ENCODE data around the gene MED31.

The MED31 gene

DNA sequence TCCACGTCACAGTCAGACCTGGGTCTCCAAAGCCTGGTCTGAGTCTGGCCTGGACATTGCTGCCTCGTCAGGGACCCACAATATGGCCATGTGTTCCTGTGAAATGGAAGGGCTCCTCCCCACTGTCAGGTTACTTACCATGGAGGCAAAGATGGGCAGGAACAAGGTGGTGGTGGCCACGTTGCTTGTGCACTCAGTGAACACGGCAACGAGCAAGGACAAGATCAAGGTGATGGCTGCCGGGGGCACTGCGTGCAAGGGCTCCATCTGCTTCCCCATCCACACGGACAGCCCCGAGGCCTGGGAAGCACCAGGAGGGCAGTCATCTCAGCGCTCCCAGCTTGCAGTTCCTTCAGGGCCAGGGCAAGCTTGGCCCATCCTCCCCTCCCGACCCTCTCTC is 39.2 kb upstream of the MED31 start:
- Histone ChIP-seq H2AFZ (no peak overlapping the region), H3K9ac (no peak overlapping the region), H3K36me3 (ENCODE audit: control insufficient read depth, insufficient read depth, low read length) (no peaks in the 10 kb centered on the region), H3K4me1 (no peaks in the 10 kb centered on the region), H3K27me3 (ENCODE audit: control insufficient read depth, insufficient read depth, low read length) (no peaks in the 10 kb centered on the region), H3K9me3 (ENCODE audit: control insufficient read depth, low read length) (no peaks in the 10 kb centered on the region), H3K27ac (no peak overlapping the region), H3K4me3 (ENCODE audit: low read depth, low read length) (no peak overlapping the region), H3K4me2 (ENCODE audit: low read length) (no peak overlapping the region), H3K79me2 (no peaks in the 10 kb centered on the region)
- TF ChIP-seq, protein P1, sequence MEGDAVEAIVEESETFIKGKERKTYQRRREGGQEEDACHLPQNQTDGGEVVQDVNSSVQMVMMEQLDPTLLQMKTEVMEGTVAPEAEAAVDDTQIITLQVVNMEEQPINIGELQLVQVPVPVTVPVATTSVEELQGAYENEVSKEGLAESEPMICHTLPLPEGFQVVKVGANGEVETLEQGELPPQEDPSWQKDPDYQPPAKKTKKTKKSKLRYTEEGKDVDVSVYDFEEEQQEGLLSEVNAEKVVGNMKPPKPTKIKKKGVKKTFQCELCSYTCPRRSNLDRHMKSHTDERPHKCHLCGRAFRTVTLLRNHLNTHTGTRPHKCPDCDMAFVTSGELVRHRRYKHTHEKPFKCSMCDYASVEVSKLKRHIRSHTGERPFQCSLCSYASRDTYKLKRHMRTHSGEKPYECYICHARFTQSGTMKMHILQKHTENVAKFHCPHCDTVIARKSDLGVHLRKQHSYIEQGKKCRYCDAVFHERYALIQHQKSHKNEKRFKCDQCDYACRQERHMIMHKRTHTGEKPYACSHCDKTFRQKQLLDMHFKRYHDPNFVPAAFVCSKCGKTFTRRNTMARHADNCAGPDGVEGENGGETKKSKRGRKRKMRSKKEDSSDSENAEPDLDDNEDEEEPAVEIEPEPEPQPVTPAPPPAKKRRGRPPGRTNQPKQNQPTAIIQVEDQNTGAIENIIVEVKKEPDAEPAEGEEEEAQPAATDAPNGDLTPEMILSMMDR (IDR thresholded peaks at IDR 0.05): no peak

DNA sequence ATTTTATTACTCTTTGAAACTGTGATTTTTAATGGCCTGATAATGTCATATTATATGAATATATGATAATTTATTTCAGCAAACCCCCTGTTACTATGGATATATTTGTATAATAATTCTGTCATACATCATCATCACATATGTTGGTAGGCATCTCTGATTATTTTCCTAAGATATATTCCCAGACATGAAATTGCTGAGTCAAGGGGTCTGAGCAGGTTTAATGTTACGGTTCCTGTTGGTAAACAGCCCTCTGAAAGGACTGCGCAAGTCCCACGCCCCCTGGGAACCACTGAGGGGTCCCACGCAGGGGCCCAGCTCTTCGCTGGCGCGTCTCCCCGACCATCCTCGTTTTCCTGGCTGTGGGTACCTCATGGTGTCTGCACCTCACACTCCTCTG is 37.5 kb upstream of the MED31 start:
- TF ChIP-seq, protein P1 (IDR thresholded peaks at IDR 0.05): no peak
- Histone ChIP-seq H3K27me3 (ENCODE audit: control insufficient read depth, insufficient read depth, low read length) (no peaks in the 10 kb centered on the region), H2AFZ (no peak overlapping the region), H3K4me3 (ENCODE audit: low read depth, low read length) (no peak overlapping the region), H3K4me2 (ENCODE audit: low read length) (no peak overlapping the region), H3K36me3 (ENCODE audit: control insufficient read depth, insufficient read depth, low read length) (no peaks in the 10 kb centered on the region), H3K4me1 (no peaks in the 10 kb centered on the region), H3K9ac (no peak overlapping the region), H3K79me2 (no peaks in the 10 kb centered on the region), H3K9me3 (ENCODE audit: control insufficient read depth, low read length) (no peaks in the 10 kb centered on the region), H3K27ac (no peak overlapping the region)

DNA sequence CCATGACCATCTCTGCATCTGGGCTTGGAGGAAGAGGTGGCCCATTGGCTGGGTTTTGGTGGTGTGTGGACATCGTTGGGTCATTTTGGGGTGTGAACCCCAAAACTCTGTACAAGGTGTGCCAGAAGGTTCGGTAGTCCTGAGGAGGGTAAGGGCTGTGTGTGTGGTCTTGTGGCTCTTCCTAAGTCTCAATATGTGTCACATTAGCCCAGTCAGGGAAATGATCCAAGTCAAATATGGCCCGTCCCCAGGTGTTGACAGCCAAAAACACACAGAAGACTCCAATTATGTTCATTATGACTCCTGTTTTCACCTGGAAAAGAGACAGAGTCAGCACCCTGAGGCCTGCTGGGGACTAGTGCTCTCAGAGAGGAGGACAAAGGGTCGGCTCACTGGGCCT is 34.6 kb upstream of the MED31 start:
- TF ChIP-seq, protein P1 (IDR thresholded peaks at IDR 0.05): no peak
- H2AFZ ChIP-seq: no peak overlapping the region
- no peak overlapping the region for H3K4me2 ChIP-seq (ENCODE audit: low read length)
- no peaks in the 10 kb centered on the region for H3K27me3 ChIP-seq (ENCODE audit: control insufficient read depth, insufficient read depth, low read length)
- no peaks in the 10 kb centered on the region for H3K4me1 ChIP-seq
- H3K36me3 ChIP-seq (ENCODE audit: control insufficient read depth, insufficient read depth, low read length): no peaks in the 10 kb centered on the region
- H3K4me3 ChIP-seq (ENCODE audit: low read depth, low read length): no peak overlapping the region
- no peaks in the 10 kb centered on the region for H3K9me3 ChIP-seq (ENCODE audit: control insufficient read depth, low read length)
- H3K9ac ChIP-seq: no peak overlapping the region
- no peak overlapping the region for H3K27ac ChIP-seq
- H3K79me2 ChIP-seq: no peaks in the 10 kb centered on the region

DNA sequence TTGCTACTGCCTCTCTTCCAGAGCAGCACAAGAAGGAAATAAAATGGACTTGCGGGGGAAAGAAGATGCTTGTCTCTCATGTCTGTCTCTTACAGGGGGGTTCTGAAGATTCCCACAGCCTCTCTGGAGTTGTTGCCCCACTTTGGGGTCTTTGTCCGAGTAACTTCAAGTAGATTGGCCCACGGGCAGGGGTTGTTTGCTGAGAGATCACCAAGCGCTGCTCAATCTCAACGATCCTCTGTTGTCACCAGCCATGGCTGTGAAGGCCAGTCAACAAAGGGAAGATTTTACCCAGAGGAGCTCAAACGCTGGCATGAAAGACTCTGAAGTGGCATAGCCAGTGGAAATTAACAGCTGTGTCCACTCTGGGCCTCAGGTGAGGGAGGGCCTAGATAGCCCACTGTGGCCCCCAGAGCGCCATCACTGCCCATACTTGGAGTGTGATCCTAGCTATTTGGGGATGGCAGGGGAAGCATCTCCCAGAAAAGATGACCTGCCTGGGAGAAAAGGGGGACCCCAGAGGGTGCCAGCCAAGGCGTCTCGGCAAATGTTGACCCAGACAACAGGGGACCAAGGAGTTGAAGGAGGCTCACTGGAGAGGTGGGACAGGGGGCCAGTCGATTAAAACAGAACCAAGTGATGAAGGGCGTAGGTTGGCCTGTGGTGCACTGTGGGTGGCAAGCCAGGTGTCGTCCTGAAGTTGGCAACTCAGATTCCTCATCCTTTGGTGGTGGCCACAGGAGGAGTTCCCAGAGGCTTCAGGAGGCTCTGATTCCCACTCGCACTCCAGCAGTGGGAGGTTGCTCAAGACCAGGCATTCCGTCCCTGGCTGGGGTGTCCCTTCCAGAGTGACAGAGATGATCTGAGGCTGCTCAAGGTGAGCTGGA is 33.7 kb upstream of the MED31 start:
- Histone ChIP-seq H3K4me3 (ENCODE audit: low read depth, low read length) (no peak overlapping the region), H3K27ac (no peak overlapping the region), H3K9me3 (ENCODE audit: control insufficient read depth, low read length) (no peaks in the 10 kb centered on the region), H3K36me3 (ENCODE audit: control insufficient read depth, insufficient read depth, low read length) (no peaks in the 10 kb centered on the region), H3K4me1 (no peaks in the 10 kb centered on the region), H2AFZ (no peak overlapping the region), H3K4me2 (ENCODE audit: low read length) (no peak overlapping the region), H3K79me2 (no peaks in the 10 kb centered on the region), H3K9ac (no peak overlapping the region), H3K27me3 (ENCODE audit: control insufficient read depth, insufficient read depth, low read length) (no peaks in the 10 kb centered on the region)
- TF ChIP-seq, protein P1 (IDR thresholded peaks at IDR 0.05): no peak

DNA sequence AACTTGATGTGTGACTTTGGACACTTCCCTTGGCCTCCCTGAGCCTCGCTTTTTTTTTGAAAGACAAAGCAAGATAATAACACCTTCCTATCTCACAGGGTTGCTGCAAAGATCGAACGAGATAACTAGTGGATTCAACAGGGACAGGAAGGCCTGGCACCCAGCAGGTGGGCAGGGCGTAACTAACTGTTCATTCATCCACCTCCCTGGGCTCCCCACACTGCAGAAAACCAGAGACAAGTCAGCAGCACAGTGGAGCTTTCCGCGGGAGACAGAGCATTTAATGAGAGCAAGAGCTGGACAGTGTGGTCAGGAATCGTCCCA is 33.0 kb upstream of the MED31 start:
- Histone ChIP-seq H3K9ac (no peak overlapping the region), H3K9me3 (ENCODE audit: control insufficient read depth, low read length) (no peaks in the 10 kb centered on the region), H2AFZ (no peak overlapping the region), H3K4me3 (ENCODE audit: low read depth, low read length) (no peak overlapping the region), H3K4me2 (ENCODE audit: low read length) (no peak overlapping the region), H3K27me3 (ENCODE audit: control insufficient read depth, insufficient read depth, low read length) (no peaks in the 10 kb centered on the region), H3K36me3 (ENCODE audit: control insufficient read depth, insufficient read depth, low read length) (no peaks in the 10 kb centered on the region), H3K27ac (no peak overlapping the region), H3K79me2 (no peaks in the 10 kb centered on the region), H3K4me1 (no peaks in the 10 kb centered on the region)
- TF ChIP-seq, protein P1 (IDR thresholded peaks at IDR 0.05): no peak

Data from parathyroid adenoma (tissue), 2 donors.